Measurements from ENCODE around the gene TTC12.

DNA sequence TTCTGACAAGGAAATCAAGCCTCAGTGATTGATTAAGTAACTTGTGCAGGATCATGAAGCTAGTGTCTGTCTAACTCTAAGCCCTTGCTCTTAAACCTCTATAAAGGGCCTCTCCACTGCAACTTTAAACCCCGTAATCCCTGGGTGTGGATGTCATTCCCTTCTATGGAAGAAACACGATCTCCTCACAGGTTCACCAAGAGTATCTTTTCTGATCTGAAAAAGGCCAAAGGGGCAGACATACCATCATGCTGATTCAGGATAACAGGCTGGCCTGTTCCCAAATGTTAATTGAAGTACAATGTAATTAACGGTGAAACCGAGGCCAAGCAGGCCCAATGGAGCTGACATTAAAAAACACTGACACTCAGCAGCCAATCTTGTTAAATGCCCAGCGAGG is 17.1 kb downstream of the TTC12 start:
- TF ChIP-seq POLR2A (IDR thresholded peaks at IDR 0.05) (no peak), CTCF (IDR thresholded peaks at IDR 0.05) (no peak)

Data from body of pancreas (tissue), 4 donors.